LNCaP clone FGC (cell line): ENCODE data around the gene SMIM7.

ENCODE experiments used
- DNase-seq: peaks from one replicate; pipeline ENCODE4 v3.0.0-alpha.2; 2011; ENCODE audit warnings: low read depth
- H3K4me3 ChIP-seq: 2 replicates; pipeline ENCODE4 v1.5.1; 2011; ENCODE audit warnings: mild to moderate bottlenecking, low read depth, low read length, control low read depth
- TF ChIP-seq, protein P1 (sequence below): IDR thresholded peaks from 2 replicates; pipeline ENCODE4 v1.5.1; 2012; ENCODE audit warnings: mild to moderate bottlenecking; ENCODE audit not compliant: control insufficient read depth, insufficient read depth; ENCODE audit errors: extremely low read depth

SMIM7 gene

DNA sequence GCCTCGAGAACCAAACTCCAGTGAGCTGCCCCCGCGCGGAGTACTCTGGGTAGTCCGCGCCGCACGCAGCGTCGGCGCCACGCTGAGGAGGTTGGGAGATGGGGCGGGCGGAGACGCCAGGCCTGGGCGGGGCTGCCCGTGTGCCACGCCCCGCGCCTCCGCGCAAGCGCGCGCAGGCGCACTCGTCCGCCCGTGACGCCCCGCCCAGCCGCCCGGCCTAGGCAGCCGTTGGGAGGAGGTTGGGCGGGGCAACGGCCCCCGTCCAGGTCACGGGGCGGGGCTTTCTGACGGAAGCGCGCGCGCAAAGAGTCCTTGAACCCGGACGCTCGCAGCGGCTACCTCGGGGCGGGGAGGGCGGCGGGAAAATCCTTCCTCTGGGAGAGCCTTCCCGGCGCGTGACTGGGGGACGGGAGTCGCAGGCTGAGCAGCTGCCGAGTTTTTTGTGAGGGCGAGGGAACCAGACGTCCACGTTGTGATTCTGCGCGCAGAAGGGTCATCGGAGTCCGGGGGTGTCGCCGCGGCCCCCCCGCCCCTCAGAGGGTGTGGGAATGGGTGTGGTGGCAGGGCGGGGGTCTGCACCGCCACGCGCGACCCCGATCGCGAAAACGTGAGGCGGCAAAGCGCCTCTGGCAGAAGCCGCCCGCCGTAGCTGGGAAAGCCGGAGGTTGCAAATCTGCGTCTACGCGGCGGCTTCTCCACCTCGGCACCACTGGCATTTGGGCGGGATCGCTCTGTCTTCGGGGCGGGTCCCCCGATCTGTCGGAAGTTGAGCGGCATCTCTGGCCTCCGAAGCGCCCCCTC is 31.6 kb downstream of the SMIM7 start, which contains the start of gene MED26:
Gene MED26, minus strand, starts transcription at position 22 of the 801 bp plus-strand sequence. CDS start 261 bp downstream, outside the sequence.
- no peak for DNase-seq
- TF ChIP-seq, protein P1, sequence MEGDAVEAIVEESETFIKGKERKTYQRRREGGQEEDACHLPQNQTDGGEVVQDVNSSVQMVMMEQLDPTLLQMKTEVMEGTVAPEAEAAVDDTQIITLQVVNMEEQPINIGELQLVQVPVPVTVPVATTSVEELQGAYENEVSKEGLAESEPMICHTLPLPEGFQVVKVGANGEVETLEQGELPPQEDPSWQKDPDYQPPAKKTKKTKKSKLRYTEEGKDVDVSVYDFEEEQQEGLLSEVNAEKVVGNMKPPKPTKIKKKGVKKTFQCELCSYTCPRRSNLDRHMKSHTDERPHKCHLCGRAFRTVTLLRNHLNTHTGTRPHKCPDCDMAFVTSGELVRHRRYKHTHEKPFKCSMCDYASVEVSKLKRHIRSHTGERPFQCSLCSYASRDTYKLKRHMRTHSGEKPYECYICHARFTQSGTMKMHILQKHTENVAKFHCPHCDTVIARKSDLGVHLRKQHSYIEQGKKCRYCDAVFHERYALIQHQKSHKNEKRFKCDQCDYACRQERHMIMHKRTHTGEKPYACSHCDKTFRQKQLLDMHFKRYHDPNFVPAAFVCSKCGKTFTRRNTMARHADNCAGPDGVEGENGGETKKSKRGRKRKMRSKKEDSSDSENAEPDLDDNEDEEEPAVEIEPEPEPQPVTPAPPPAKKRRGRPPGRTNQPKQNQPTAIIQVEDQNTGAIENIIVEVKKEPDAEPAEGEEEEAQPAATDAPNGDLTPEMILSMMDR = no peak
- peak within 1 kb of the TSS; percentile 88 for H3K4me3 ChIP-seq

DNA sequence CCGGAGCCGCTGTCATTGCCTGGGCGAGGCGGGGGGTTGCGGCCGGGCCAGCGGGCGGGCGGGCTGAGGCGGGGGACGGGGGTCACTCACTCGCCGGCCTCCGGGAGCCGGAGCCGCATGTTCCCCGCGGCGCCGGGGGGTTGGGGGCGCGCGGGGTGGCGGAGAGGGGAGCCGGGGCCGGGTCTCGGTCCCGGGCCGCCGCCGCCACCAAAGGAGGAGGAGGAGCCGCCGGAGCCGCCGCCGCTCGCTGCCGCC is 32.1 kb downstream of the SMIM7 start:
- TF ChIP-seq, protein P1 = no peak
- DNase-seq = no peak
- H3K4me3 ChIP-seq = peak overlapping the region; percentile 88

GRCh38 chr19:16627193-16627927 is 32.6 kb downstream of the SMIM7 start:
- DNase-seq = no peak
- H3K4me3 ChIP-seq = peak overlapping the region; percentile 88

DNA sequence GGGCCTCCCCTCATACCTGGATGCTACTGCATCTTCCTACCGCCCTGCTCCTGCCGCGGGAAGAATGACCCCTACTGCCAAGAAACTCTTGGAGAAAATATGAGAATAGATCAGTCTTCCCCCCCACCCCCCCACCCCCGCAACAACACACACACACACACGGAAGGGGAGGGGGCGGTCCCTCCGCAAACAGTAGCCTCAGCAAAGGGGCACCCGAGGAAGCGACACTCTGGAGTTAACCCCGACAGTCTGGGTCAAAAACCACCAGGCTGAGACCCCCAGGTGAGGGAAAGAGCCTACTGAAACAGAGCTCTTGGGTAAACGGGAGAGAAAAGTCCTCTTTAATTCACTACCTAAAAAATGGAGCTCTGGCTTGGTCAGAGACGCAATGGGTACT is 33.1 kb downstream of the SMIM7 start:
- DNase-seq = no peak
- H3K4me3 ChIP-seq = peak overlapping the region; percentile 88
- TF ChIP-seq, protein P1 = no peak

More at GRCh38 chr19:16627193-16627927, 32.6 kb downstream of the SMIM7 start:
- TF ChIP-seq, protein P1 = no peak

DNA sequence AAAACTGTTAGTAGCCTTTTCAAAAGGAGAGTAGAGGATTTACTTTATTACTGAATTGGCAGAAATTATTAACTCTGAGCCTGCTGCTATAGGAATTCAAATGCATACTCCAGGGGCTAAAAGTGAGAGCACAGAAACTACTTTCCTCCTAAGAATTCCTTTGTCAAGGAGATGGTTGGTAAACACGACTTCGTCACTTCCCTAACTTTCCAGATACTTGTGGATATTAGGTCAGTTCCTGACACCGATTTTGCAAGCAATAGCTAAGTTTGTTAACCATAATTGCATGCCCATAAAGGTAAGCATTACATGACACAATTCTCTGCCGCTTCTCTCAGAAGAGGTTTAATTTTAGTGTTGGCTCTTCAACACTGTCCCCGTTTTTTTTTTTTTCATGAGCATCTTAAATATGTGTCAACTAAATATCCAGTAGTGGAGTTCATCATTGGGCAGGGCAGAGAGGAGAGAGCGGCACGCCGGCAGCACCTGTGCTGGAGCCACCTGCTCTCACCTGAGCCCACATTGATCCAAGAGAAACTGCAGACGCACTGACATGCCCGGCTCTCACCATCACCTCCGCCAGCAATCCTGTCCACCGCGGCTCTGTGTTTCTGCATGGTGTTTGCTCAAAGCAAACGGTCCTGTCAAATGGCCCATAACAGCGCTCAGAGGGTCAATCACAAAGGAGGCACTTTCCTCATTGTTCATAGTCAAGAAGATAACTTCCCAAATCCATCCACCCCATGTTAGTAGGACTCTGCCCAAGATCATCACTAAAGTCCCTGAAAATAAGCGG is 34.6 kb downstream of the SMIM7 start:
- DNase-seq = no peak
- TF ChIP-seq, protein P1 = no peak
- no peak overlapping the region for H3K4me3 ChIP-seq

DNA sequence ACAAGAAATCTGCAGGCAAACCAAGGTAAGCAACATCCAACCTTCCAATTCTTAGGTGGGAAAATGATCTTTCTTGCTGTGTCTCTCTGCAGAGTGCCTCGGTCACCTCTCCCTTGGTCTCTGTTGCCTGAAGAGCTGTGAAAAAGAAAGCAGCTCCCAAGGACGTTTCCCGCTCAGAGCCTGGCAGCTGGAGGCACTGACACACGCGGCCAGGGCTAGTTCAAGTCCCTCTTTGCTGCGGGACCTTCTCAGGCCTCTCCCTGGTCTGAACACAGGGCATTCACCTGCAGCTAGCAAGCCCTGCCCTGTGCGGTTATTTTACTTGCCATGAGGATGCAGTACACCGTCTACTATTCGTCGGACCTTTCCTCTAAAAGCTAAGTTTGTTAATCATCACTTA is 35.7 kb downstream of the SMIM7 start:
- DNase-seq = no peak
- TF ChIP-seq, protein P1 = no peak
- H3K4me3 ChIP-seq = no peak overlapping the region
